ENCODE data around the gene DNAJB2.

Gene DNAJB2

GRCh38 chr2:219248845-219249202, 30.3 kb upstream of the DNAJB2 start:
- DNase-seq: no peak
- Histone ChIP-seq H3K79me2 (ENCODE audit: insufficient read depth, low read length) (peaks cover 14% of the 10 kb centered on the region), H3K9me3 (ENCODE audit: insufficient read depth, low read length, severe bottlenecking) (no peaks in the 10 kb centered on the region), H4K20me1 (ENCODE audit: insufficient read depth, low read length) (peaks cover 47% of the 10 kb centered on the region), H3K4me2 (ENCODE audit: insufficient read depth, low read length) (no peak overlapping the region), H3K4me1 (ENCODE audit: insufficient read depth, low read length) (peaks cover 69% of the 10 kb centered on the region), H3K36me3 (ENCODE audit: insufficient read depth, low read length) (peaks cover 6% of the 10 kb centered on the region), H3K9ac (ENCODE audit: low read depth, low read length) (no peak overlapping the region), H3K27me3 (ENCODE audit: insufficient read depth, low read length, poor library complexity) (peaks cover 23% of the 10 kb centered on the region), H3K27ac (ENCODE audit: low read length) (no peak overlapping the region), H3K4me3 (ENCODE audit: low read depth in 1 of 2, low read length in 2 of 2) (no peak overlapping the region), H2AFZ (ENCODE audit: low read depth, low read length) (no peak overlapping the region)
- no peak for TF ChIP-seq CTCF (IDR thresholded peaks at IDR 0.05; ENCODE audit: borderline replicate concordance, extremely low read depth, low read length, poor library complexity, severe bottlenecking)
- no peak for TF ChIP-seq EZH2 (IDR thresholded peaks at IDR 0.05; ENCODE audit: borderline replicate concordance, low read depth, low read length, severe bottlenecking)
- no peak for ATAC-seq (ENCODE audit: insufficient read depth, low read depth)

GRCh38 chr2:219249203-219249980, 29.8 kb upstream of the DNAJB2 start:
- TF ChIP-seq CTCF (IDR thresholded peaks at IDR 0.05; ENCODE audit: borderline replicate concordance, extremely low read depth, low read length, poor library complexity, severe bottlenecking) (no peak), EZH2 (IDR thresholded peaks at IDR 0.05; ENCODE audit: borderline replicate concordance, low read depth, low read length, severe bottlenecking) (no peak)
- Histone ChIP-seq H3K4me1 (ENCODE audit: insufficient read depth, low read length) (peaks cover 70% of the 10 kb centered on the region), H3K4me3 (ENCODE audit: low read depth in 1 of 2, low read length in 2 of 2) (no peak overlapping the region), H3K36me3 (ENCODE audit: insufficient read depth, low read length) (peaks cover 6% of the 10 kb centered on the region), H3K9ac (ENCODE audit: low read depth, low read length) (no peak overlapping the region), H4K20me1 (ENCODE audit: insufficient read depth, low read length) (peaks cover 50% of the 10 kb centered on the region), H3K9me3 (ENCODE audit: insufficient read depth, low read length, severe bottlenecking) (no peaks in the 10 kb centered on the region), H3K27ac (ENCODE audit: low read length) (0 out of 2 replicates have a peak overlapping the region, but pooled peaks have one; percentile 10), H3K79me2 (ENCODE audit: insufficient read depth, low read length) (peaks cover 14% of the 10 kb centered on the region), H3K4me2 (ENCODE audit: insufficient read depth, low read length) (no peak overlapping the region), H2AFZ (ENCODE audit: low read depth, low read length) (no peak overlapping the region), H3K27me3 (ENCODE audit: insufficient read depth, low read length, poor library complexity) (peaks cover 29% of the 10 kb centered on the region)
- no peak for ATAC-seq (ENCODE audit: insufficient read depth, low read depth)
- DNase-seq: peak; percentile 41

- H4K20me1 ChIP-seq (ENCODE audit: insufficient read depth, low read length): peaks cover 53% of the 10 kb centered on the region
- H3K9ac ChIP-seq (ENCODE audit: low read depth, low read length): no peak overlapping the region
- H3K9me3 ChIP-seq (ENCODE audit: insufficient read depth, low read length, severe bottlenecking): no peaks in the 10 kb centered on the region
- no peak overlapping the region for H2AFZ ChIP-seq (ENCODE audit: low read depth, low read length)
- no peak overlapping the region for H3K27ac ChIP-seq (ENCODE audit: low read length)
- H3K36me3 ChIP-seq (ENCODE audit: insufficient read depth, low read length): peaks cover 6% of the 10 kb centered on the region
- no peak overlapping the region for H3K4me2 ChIP-seq (ENCODE audit: insufficient read depth, low read length)
- no peak overlapping the region for H3K4me3 ChIP-seq (ENCODE audit: low read depth in 1 of 2, low read length in 2 of 2)
- TF ChIP-seq CTCF (IDR thresholded peaks at IDR 0.05; ENCODE audit: borderline replicate concordance, extremely low read depth, low read length, poor library complexity, severe bottlenecking): no peak
- peaks cover 37% of the 10 kb centered on the region for H3K27me3 ChIP-seq (ENCODE audit: insufficient read depth, low read length, poor library complexity)
- H3K79me2 ChIP-seq (ENCODE audit: insufficient read depth, low read length): peaks cover 14% of the 10 kb centered on the region
- ATAC-seq (ENCODE audit: insufficient read depth, low read depth) (no peak), DNase-seq (no peak)
- peaks cover 68% of the 10 kb centered on the region for H3K4me1 ChIP-seq (ENCODE audit: insufficient read depth, low read length)
These were observed 29.0 kb upstream of the DNAJB2 start for GRCh38 chr2:219250049-219250781.

Measured in DND-41 (cell line).